ENCODE measurements around the gene FBXW8.

DNA sequence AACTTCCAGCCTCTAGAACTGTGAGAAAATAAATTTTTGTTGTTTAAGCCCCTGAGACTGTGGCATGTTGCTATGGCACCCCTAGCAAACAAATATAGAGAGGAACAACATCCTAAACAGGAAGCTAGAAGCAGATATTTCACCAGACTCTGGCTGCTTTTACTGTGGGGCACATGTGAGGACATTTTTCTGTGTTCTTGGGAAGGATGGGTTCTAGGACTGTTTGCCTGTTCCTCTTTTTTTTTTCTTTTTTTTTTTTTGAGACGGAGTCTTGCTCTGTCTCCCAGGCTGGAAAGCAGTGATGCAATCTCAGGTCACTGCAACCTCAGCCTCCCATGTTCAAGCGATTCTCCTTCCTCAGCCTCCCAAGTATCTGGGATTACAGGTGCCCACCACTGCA lies 25.3 kb upstream of the FBXW8 start:
- TF ChIP-seq, protein P1, sequence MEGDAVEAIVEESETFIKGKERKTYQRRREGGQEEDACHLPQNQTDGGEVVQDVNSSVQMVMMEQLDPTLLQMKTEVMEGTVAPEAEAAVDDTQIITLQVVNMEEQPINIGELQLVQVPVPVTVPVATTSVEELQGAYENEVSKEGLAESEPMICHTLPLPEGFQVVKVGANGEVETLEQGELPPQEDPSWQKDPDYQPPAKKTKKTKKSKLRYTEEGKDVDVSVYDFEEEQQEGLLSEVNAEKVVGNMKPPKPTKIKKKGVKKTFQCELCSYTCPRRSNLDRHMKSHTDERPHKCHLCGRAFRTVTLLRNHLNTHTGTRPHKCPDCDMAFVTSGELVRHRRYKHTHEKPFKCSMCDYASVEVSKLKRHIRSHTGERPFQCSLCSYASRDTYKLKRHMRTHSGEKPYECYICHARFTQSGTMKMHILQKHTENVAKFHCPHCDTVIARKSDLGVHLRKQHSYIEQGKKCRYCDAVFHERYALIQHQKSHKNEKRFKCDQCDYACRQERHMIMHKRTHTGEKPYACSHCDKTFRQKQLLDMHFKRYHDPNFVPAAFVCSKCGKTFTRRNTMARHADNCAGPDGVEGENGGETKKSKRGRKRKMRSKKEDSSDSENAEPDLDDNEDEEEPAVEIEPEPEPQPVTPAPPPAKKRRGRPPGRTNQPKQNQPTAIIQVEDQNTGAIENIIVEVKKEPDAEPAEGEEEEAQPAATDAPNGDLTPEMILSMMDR (IDR thresholded peaks at IDR 0.05; ENCODE audit: extremely low read depth in 1 of 2, insufficient read depth in 1 of 2, low read depth in 1 of 2, low read length in 2 of 2), result no peak
- TF ChIP-seq POLR2A (IDR thresholded peaks at IDR 0.05; ENCODE audit: low read depth, low read length) (no peak), POLR2AphosphoS5 (IDR thresholded peaks at IDR 0.05; ENCODE audit: insufficient read depth, low read depth, low read length) (no peak), EZH2 (IDR thresholded peaks at IDR 0.05; ENCODE audit: borderline replicate concordance, low read depth, low read length, severe bottlenecking) (no peak), MYC (IDR thresholded peaks at IDR 0.05; ENCODE audit: low read depth, low read length) (no peak), FOS (IDR thresholded peaks at IDR 0.05; ENCODE audit: borderline replicate concordance, insufficient read depth, low read length) (no peak)
- TF ChIP-seq, protein P2, sequence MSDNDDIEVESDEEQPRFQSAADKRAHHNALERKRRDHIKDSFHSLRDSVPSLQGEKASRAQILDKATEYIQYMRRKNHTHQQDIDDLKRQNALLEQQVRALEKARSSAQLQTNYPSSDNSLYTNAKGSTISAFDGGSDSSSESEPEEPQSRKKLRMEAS (IDR thresholded peaks at IDR 0.05; ENCODE audit: insufficient read depth, insufficient read length), result no peak

All from endothelial cell of umbilical vein (primary cell).